Measurements from ENCODE around the gene CGNL1.
A peak's percentile ranks its signal among the peaks of the same experiment; 100 is the strongest.

Gene CGNL1

GRCh38 chr15:57591822-57592367 lies 215.6 kb downstream of the CGNL1 start, which contains the start of gene MYZAP:
Gene MYZAP, plus strand, starts transcription at chr15:57591904. Its CDS starts 131 bp downstream, at chr15:57592035.
- peak within 1 kb of the TSS; percentile 67 to 77 (median 70) for H3K9ac ChIP-seq (ENCODE audit: low read length in 5 of 5)
- H3K36me3 ChIP-seq (ENCODE audit: control insufficient read depth in 5 of 5, insufficient read depth in 5 of 5, low read length in 5 of 5) = no peaks in the 10 kb centered on the region
- no peaks in the 10 kb centered on the region for H3K27me3 ChIP-seq (ENCODE audit: control insufficient read depth in 5 of 5, insufficient read depth in 4 of 5, low read length in 5 of 5)
- peak within 1 kb of the TSS; percentile 67 to 77 (median 74) for H3K4me3 ChIP-seq (ENCODE audit: low read depth in 1 of 5, low read length in 5 of 5)
- H3K4me1 ChIP-seq (ENCODE audit: control insufficient read depth in 5 of 5, insufficient read depth in 5 of 5, low read length in 5 of 5) = peaks cover 6 to 94% (median 91%) of the 10 kb centered on the region in 5 donors
- H3K9me3 ChIP-seq (ENCODE audit: control insufficient read depth in 5 of 5, low read length in 5 of 5) = no peaks in the 10 kb centered on the region
- H3K27ac ChIP-seq (ENCODE audit: low read depth, low read length) = peak within 1 kb of the TSS; percentile 93

- Histone ChIP-seq H3K9me3 (ENCODE audit: control insufficient read depth in 5 of 5, low read length in 5 of 5) (no peaks in the 10 kb centered on the region), H3K9ac (ENCODE audit: low read length in 5 of 5) (peak overlapping the region; percentile 67 to 77 (median 70)), H3K36me3 (ENCODE audit: control insufficient read depth in 5 of 5, insufficient read depth in 5 of 5, low read length in 5 of 5) (no peaks in the 10 kb centered on the region), H3K27me3 (ENCODE audit: control insufficient read depth in 5 of 5, insufficient read depth in 4 of 5, low read length in 5 of 5) (no peaks in the 10 kb centered on the region), H3K27ac (ENCODE audit: low read depth, low read length) (peak overlapping the region; percentile 93), H3K4me3 (ENCODE audit: low read depth in 1 of 5, low read length in 5 of 5) (peak overlapping the region; percentile 67 to 77 (median 74)), H3K4me1 (ENCODE audit: control insufficient read depth in 5 of 5, insufficient read depth in 5 of 5, low read length in 5 of 5) (peaks cover 6 to 94% (median 91%) of the 10 kb centered on the region in 5 donors)
Measured at GRCh38 chr15:57592426-57592825, 216.1 kb downstream of the CGNL1 start.

GRCh38 chr15:57592836-57593420 lies 216.6 kb downstream of the CGNL1 start:
- Histone ChIP-seq H3K27ac (ENCODE audit: low read depth, low read length) (peak overlapping the region; percentile 93), H3K27me3 (ENCODE audit: control insufficient read depth in 5 of 5, insufficient read depth in 4 of 5, low read length in 5 of 5) (no peaks in the 10 kb centered on the region), H3K9ac (ENCODE audit: low read length in 5 of 5) (peak overlapping the region; percentile 67 to 77 (median 70)), H3K36me3 (ENCODE audit: control insufficient read depth in 5 of 5, insufficient read depth in 5 of 5, low read length in 5 of 5) (no peaks in the 10 kb centered on the region), H3K4me1 (ENCODE audit: control insufficient read depth in 5 of 5, insufficient read depth in 5 of 5, low read length in 5 of 5) (peaks cover 6 to 94% (median 91%) of the 10 kb centered on the region in 5 donors), H3K9me3 (ENCODE audit: control insufficient read depth in 5 of 5, low read length in 5 of 5) (no peaks in the 10 kb centered on the region), H3K4me3 (ENCODE audit: low read depth in 1 of 5, low read length in 5 of 5) (peak overlapping the region; percentile 67 to 77 (median 74))

- H3K4me1 ChIP-seq (ENCODE audit: control insufficient read depth in 5 of 5, insufficient read depth in 5 of 5, low read length in 5 of 5) = peaks cover 6 to 94% (median 92%) of the 10 kb centered on the region in 5 donors
- H3K4me3 ChIP-seq (ENCODE audit: low read depth in 1 of 5, low read length in 5 of 5) = peak overlapping the region in 1 of 5 donors; percentile 11
- H3K27ac ChIP-seq (ENCODE audit: low read depth, low read length) = peak overlapping the region; percentile 93
- no peaks in the 10 kb centered on the region for H3K36me3 ChIP-seq (ENCODE audit: control insufficient read depth in 5 of 5, insufficient read depth in 5 of 5, low read length in 5 of 5)
- no peaks in the 10 kb centered on the region for H3K27me3 ChIP-seq (ENCODE audit: control insufficient read depth in 5 of 5, insufficient read depth in 4 of 5, low read length in 5 of 5)
- H3K9ac ChIP-seq (ENCODE audit: low read length in 5 of 5) = no peak overlapping the region
- H3K9me3 ChIP-seq (ENCODE audit: control insufficient read depth in 5 of 5, low read length in 5 of 5) = no peaks in the 10 kb centered on the region
Measured at GRCh38 chr15:57594479-57594878, 218.2 kb downstream of the CGNL1 start.

GRCh38 chr15:57595011-57595866 lies 218.9 kb downstream of the CGNL1 start:
- H3K9me3 ChIP-seq (ENCODE audit: control insufficient read depth in 5 of 5, low read length in 5 of 5) = no peaks in the 10 kb centered on the region
- H3K36me3 ChIP-seq (ENCODE audit: control insufficient read depth in 5 of 5, insufficient read depth in 5 of 5, low read length in 5 of 5) = no peaks in the 10 kb centered on the region
- H3K4me1 ChIP-seq (ENCODE audit: control insufficient read depth in 5 of 5, insufficient read depth in 5 of 5, low read length in 5 of 5) = peaks cover 2 to 94% (median 90%) of the 10 kb centered on the region in 5 donors
- H3K4me3 ChIP-seq (ENCODE audit: low read depth in 1 of 5, low read length in 5 of 5) = peak overlapping the region in 4 of 5 donors; percentile 3 to 19 (median 14)
- H3K27me3 ChIP-seq (ENCODE audit: control insufficient read depth in 5 of 5, insufficient read depth in 4 of 5, low read length in 5 of 5) = no peaks in the 10 kb centered on the region
- peak overlapping the region; percentile 93 for H3K27ac ChIP-seq (ENCODE audit: low read depth, low read length)
- peak overlapping the region in 2 of 5 donors; percentile 38 to 49 for H3K9ac ChIP-seq (ENCODE audit: low read length in 5 of 5)

GRCh38 chr15:57596301-57596855 lies 220.1 kb downstream of the CGNL1 start:
- Histone ChIP-seq H3K9me3 (ENCODE audit: control insufficient read depth in 5 of 5, low read length in 5 of 5) (no peaks in the 10 kb centered on the region), H3K27ac (ENCODE audit: low read depth, low read length) (peak overlapping the region; percentile 93), H3K36me3 (ENCODE audit: control insufficient read depth in 5 of 5, insufficient read depth in 5 of 5, low read length in 5 of 5) (no peaks in the 10 kb centered on the region), H3K4me3 (ENCODE audit: low read depth in 1 of 5, low read length in 5 of 5) (no peak overlapping the region), H3K9ac (ENCODE audit: low read length in 5 of 5) (peak overlapping the region in 2 of 5 donors; percentile 38 to 49), H3K4me1 (ENCODE audit: control insufficient read depth in 5 of 5, insufficient read depth in 5 of 5, low read length in 5 of 5) (peaks cover 3 to 92% (median 87%) of the 10 kb centered on the region in 5 donors), H3K27me3 (ENCODE audit: control insufficient read depth in 5 of 5, insufficient read depth in 4 of 5, low read length in 5 of 5) (no peaks in the 10 kb centered on the region)

- Histone ChIP-seq H3K27me3 (ENCODE audit: control insufficient read depth in 5 of 5, insufficient read depth in 4 of 5, low read length in 5 of 5) (no peaks in the 10 kb centered on the region), H3K4me3 (ENCODE audit: low read depth in 1 of 5, low read length in 5 of 5) (no peak overlapping the region), H3K27ac (ENCODE audit: low read depth, low read length) (peak overlapping the region; percentile 93), H3K9me3 (ENCODE audit: control insufficient read depth in 5 of 5, low read length in 5 of 5) (no peaks in the 10 kb centered on the region), H3K36me3 (ENCODE audit: control insufficient read depth in 5 of 5, insufficient read depth in 5 of 5, low read length in 5 of 5) (no peaks in the 10 kb centered on the region), H3K4me1 (ENCODE audit: control insufficient read depth in 5 of 5, insufficient read depth in 5 of 5, low read length in 5 of 5) (peaks cover 3 to 96% (median 90%) of the 10 kb centered on the region in 5 donors), H3K9ac (ENCODE audit: low read length in 5 of 5) (peak overlapping the region in 1 of 5 donors; percentile 49)
Measured at GRCh38 chr15:57596978-57597377, 220.7 kb downstream of the CGNL1 start.

GRCh38 chr15:57597431-57597830 lies 221.1 kb downstream of the CGNL1 start:
- Histone ChIP-seq H3K27ac (ENCODE audit: low read depth, low read length) (peak overlapping the region; percentile 93), H3K27me3 (ENCODE audit: control insufficient read depth in 5 of 5, insufficient read depth in 4 of 5, low read length in 5 of 5) (no peaks in the 10 kb centered on the region), H3K4me3 (ENCODE audit: low read depth in 1 of 5, low read length in 5 of 5) (no peak overlapping the region), H3K36me3 (ENCODE audit: control insufficient read depth in 5 of 5, insufficient read depth in 5 of 5, low read length in 5 of 5) (no peaks in the 10 kb centered on the region), H3K4me1 (ENCODE audit: control insufficient read depth in 5 of 5, insufficient read depth in 5 of 5, low read length in 5 of 5) (peaks cover 5 to 99% (median 91%) of the 10 kb centered on the region in 5 donors), H3K9me3 (ENCODE audit: control insufficient read depth in 5 of 5, low read length in 5 of 5) (no peaks in the 10 kb centered on the region), H3K9ac (ENCODE audit: low read length in 5 of 5) (no peak overlapping the region)

- Histone ChIP-seq H3K36me3 (ENCODE audit: control insufficient read depth in 5 of 5, insufficient read depth in 5 of 5, low read length in 5 of 5) (no peaks in the 10 kb centered on the region), H3K27ac (ENCODE audit: low read depth, low read length) (peak overlapping the region; percentile 93), H3K4me1 (ENCODE audit: control insufficient read depth in 5 of 5, insufficient read depth in 5 of 5, low read length in 5 of 5) (peaks cover 7 to 98% (median 91%) of the 10 kb centered on the region in 5 donors), H3K4me3 (ENCODE audit: low read depth in 1 of 5, low read length in 5 of 5) (no peak overlapping the region), H3K9ac (ENCODE audit: low read length in 5 of 5) (no peak overlapping the region), H3K9me3 (ENCODE audit: control insufficient read depth in 5 of 5, low read length in 5 of 5) (no peaks in the 10 kb centered on the region), H3K27me3 (ENCODE audit: control insufficient read depth in 5 of 5, insufficient read depth in 4 of 5, low read length in 5 of 5) (no peaks in the 10 kb centered on the region)
Measured at GRCh38 chr15:57598346-57598745, 222.0 kb downstream of the CGNL1 start.

Data from subcutaneous abdominal adipose tissue (tissue), 5 donors.